Parathyroid adenoma (tissue), 2 donors: ENCODE data around the gene CYGB.
"Not testable (repeated sequence)": the region's sequence is repeated elsewhere in the genome, so short reads cannot be mapped to it uniquely, and the experiment has no call there.

Source experiments
- H2AFZ ChIP-seq: fragments of 300-600 bp; sonication (generic); one replicate; pipeline ENCODE4 v1.7.0; 2017; ENCODE audit warnings: antibody characterized with exemption, mild to moderate bottlenecking
- H3K27ac ChIP-seq: fragments of 300-600 bp; sonication (generic); one replicate; pipeline ENCODE4 v1.7.0; 2017
- H3K27me3 ChIP-seq: fragments of 300-600 bp; sonication (generic); one replicate; pipeline ENCODE4 v1.7.0; 2017; ENCODE audit warnings: low read length; ENCODE audit not compliant: control insufficient read depth, insufficient read depth
- H3K36me3 ChIP-seq: fragments of 300-600 bp; sonication (generic); one replicate; pipeline ENCODE4 v1.7.0; 2017; ENCODE audit warnings: low read length; ENCODE audit not compliant: control insufficient read depth, insufficient read depth
- H3K4me1 ChIP-seq: fragments of 300-600 bp; sonication (generic); one replicate; pipeline ENCODE4 v1.7.0; 2017; ENCODE audit warnings: control low read depth
- H3K4me2 ChIP-seq: fragments of 300-600 bp; sonication (generic); one replicate; pipeline ENCODE4 v1.7.0; 2017; ENCODE audit warnings: low read length
- H3K4me3 ChIP-seq: fragments of 300-600 bp; sonication (generic); one replicate; pipeline ENCODE4 v1.7.0; 2017; ENCODE audit warnings: low read depth, low read length
- H3K79me2 ChIP-seq: fragments of 300-600 bp; sonication (generic); one replicate; pipeline ENCODE4 v1.7.0; 2017; ENCODE audit warnings: control low read depth
- H3K9ac ChIP-seq: fragments of 300-600 bp; sonication (generic); one replicate; pipeline ENCODE4 v1.7.0; 2017; ENCODE audit warnings: mild to moderate bottlenecking
- H3K9me3 ChIP-seq: fragments of 300-600 bp; sonication (generic); one replicate; pipeline ENCODE4 v1.7.0; 2017; ENCODE audit warnings: low read length; ENCODE audit not compliant: control insufficient read depth
- CTCF ChIP-seq: fragments of 300-600 bp; sonication (generic); IDR thresholded peaks from one replicate; pipeline ENCODE4 v1.7.0; 2017; ENCODE audit warnings: antibody characterized with exemption, mild to moderate bottlenecking
- donor health status: primary hyperparathyroidism.

CYGB gene

GRCh38 chr17:76536511-76537287, 810 bp downstream of the CYGB start:
- peaks cover 9% of the 10 kb centered on the region for H3K4me1 ChIP-seq
- H3K27ac ChIP-seq: peak overlapping the region; percentile 11
- TF ChIP-seq CTCF: no peak

GRCh38 chr17:76535788-76536510, 1.6 kb downstream of the CYGB start:
- Histone ChIP-seq H3K27me3 (no peaks in the 10 kb centered on the region), H3K4me2 (no peak overlapping the region), H3K9me3 (no peaks in the 10 kb centered on the region), H3K4me1 (peaks cover 7% of the 10 kb centered on the region), H3K36me3 (no peaks in the 10 kb centered on the region), H3K79me2 (no peaks in the 10 kb centered on the region), H3K27ac (no peak overlapping the region), H3K9ac (no peak overlapping the region), H3K4me3 (no peak overlapping the region), H2AFZ (no peak overlapping the region)
- no peak for TF ChIP-seq CTCF

More at GRCh38 chr17:76536511-76537287, 810 bp downstream of the CYGB start:
- Histone ChIP-seq H3K36me3 (no peaks in the 10 kb centered on the region), H3K9ac (no peak overlapping the region), H2AFZ (peak overlapping the region; percentile 75), H3K4me2 (peak overlapping the region; percentile 64), H3K4me3 (peak overlapping the region; percentile 44), H3K27me3 (no peaks in the 10 kb centered on the region), H3K9me3 (no peaks in the 10 kb centered on the region), H3K79me2 (no peaks in the 10 kb centered on the region)

- Histone ChIP-seq H2AFZ (no peak overlapping the region), H3K4me3 (no peak overlapping the region), H3K27ac (no peak overlapping the region), H3K27me3 (no peaks in the 10 kb centered on the region), H3K9me3 (no peaks in the 10 kb centered on the region), H3K79me2 (no peaks in the 10 kb centered on the region), H3K9ac (no peak overlapping the region), H3K4me2 (no peak overlapping the region), H3K4me1 (peaks cover 2% of the 10 kb centered on the region), H3K36me3 (no peaks in the 10 kb centered on the region)
- TF ChIP-seq CTCF: no peak
These were observed 2.4 kb downstream of the CYGB start for GRCh38 chr17:76534831-76535732.

GRCh38 chr17:76533640-76534359, 3.7 kb downstream of the CYGB start:
- not testable (repeated sequence) for H3K4me1 ChIP-seq, H3K27me3 ChIP-seq, H3K4me3 ChIP-seq, H3K9me3 ChIP-seq, H3K79me2 ChIP-seq, H3K36me3 ChIP-seq, H3K4me2 ChIP-seq, H3K27ac ChIP-seq, H2AFZ ChIP-seq, H3K9ac ChIP-seq
